GM18873 (cell line): ENCODE data around the gene FREM1.

Experiments used
- ATAC-seq: cut with Tn5 transposase; IDR thresholded peaks from one replicate; pipeline ENCODE4 v1.9.1; 2021; ENCODE audit warnings: mild to moderate bottlenecking, moderate library complexity, moderate number of reproducible peaks; ENCODE audit not compliant: unreplicated experiment, low FRiP score

Gene FREM1

DNA sequence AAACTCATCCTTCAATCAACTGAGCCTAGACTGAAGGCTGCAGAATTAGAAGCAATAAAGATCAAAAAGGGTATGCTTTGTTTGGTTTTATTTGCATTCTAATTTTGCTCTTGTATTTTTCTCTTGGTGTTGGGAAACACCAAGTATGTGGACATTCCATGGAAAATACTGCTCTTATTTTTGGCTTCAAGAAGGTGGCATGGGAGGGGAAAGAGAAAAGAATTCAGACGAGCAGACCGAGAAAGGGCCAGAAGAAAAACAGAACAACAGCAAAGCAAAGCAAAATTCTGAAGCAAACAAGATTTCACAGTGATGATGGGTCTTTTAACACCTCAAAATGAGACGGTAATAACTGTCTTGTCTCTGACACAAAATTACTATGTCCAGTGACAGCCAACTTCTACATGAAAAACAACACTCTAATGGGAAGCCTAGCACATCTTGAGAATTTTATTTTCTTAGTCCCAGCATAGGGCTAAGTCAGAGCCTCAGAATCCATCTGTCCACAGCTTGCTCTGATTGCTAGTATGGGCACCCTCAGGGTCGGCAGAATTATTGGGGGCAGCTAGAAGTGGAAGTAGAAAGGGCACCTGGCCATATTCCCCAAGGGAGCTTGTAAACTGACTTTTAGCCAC is 26.8 kb downstream of the FREM1 start:
- ATAC-seq: no peak

DNA sequence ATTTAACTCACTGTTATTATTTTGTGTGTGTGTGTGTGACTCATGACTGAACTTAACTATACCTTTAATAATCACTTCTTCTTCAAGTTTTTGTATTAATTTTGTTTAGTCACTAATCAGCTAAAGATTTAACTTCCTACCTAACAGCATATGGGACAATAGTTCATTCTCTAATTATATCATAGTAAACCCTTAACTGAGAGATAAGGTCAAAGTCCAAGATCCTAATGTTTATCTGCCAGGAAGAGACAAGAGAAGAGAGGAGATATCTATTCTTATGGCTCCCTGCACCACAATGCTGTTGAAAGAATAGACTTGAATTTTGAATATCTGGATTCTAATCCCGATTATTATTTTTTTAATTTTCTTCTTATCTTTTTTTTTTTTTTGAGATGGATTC is 28.1 kb downstream of the FREM1 start:
- no peak for ATAC-seq

DNA sequence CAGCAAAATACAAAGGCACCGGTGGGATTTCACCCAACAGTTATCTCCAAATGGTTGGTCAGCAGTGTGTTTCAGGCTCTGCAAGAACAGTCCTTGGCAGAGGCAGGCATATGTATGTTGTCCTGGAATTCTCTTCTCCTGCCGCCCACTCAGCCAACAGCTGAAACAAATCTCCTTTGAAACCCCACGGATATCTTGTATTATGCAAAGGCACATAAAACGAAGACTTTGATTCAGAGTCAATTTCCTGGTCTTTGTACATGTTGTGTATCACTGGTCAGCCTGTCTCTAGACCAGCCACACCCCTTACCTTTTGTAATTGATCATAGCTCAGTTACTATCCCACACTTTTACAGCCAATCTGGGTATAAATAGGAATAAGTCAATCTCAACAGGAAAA is 29.2 kb downstream of the FREM1 start:
- ATAC-seq: no peak

DNA sequence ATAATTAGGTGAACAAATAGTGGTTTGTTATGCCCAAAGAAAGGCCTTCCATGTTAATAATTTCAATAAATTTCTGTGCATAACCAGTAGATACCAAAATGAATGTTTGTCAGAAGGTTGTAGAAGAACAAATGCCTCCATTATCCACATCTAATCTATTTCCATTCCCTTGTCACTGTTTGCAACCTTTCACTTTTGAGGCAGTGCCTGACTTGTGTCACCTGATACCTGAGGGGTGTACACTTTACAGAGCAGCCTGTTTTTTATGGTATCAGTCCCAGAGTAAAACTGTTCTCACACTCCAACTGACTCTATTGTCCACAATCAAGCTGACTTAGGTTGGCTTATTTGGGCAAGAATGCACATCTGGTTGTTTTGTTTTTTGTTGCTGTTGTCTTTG is 40.1 kb downstream of the FREM1 start:
- no peak for ATAC-seq

DNA sequence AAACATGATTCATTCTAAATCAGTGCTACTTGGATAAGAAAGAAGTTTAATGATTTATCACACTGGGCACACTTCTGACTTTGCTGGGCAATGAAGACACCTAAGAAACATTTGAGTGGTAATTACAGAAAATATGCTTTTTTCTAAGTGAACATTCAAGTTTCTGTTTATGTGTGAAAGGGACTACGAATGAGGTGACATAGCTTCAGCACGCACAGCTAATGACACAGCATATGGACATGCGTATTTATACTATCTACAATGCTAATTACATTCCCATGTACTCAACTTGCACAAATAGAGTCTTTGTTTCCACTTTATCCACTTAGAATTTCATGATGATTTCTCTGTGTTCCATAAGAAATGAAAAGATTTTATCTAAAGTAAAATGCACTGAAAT is 40.6 kb downstream of the FREM1 start:
- ATAC-seq: no peak

DNA sequence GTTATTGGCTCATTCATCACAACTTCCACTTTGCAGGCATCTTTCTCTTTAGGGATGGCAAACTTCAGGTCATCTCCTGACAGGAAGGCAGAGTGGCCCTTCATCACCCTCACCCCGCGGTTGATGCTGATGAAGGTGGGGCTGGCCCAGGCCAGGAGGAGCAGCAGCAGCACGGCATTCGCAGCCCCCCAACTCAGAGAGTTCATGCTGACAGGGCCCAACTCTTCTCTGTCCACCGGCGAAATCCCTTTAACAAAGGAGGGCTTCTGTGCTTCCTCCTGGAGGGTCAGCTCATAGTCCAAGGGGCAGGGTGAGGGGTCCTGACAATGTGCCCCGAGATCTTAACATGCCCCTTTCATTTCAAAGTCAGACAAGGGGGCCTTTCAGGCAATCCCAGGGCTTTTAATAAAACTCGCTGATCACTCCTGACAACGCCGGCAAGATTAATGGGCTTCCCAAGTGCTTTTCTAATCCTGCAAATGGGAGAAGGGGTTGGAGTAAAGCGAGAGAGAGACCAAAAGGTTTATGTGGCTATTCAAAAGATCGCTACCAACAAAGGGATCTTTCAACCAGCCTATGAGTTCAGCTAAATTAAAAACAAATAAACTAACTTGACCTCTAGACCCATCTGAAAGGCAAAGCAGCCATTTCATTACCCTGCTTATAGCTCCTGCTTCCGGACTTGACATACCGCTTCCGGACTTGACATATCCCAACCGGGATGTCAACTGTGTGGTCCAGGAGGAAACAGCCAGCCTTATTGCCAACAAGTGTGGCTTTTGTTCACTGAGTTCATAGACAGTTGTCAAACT is 41.2 kb downstream of the FREM1 start:
- ATAC-seq: no peak

DNA sequence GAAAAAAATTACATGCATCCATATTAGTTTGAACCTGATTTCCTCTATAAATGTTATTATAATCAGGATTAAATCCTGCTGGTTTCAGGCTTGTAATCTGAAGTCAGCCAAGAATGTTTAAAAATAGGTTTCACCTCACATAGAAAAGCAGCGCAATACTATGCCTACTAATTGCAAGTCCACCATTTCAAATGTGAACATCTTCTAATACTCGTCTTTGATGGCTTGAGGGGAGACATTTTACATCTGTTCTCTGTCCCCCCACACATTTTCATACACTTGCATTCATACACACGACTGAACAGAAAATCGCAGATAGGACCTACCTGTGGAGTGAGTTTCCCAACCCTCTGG is 41.8 kb downstream of the FREM1 start:
- no peak for ATAC-seq

DNA sequence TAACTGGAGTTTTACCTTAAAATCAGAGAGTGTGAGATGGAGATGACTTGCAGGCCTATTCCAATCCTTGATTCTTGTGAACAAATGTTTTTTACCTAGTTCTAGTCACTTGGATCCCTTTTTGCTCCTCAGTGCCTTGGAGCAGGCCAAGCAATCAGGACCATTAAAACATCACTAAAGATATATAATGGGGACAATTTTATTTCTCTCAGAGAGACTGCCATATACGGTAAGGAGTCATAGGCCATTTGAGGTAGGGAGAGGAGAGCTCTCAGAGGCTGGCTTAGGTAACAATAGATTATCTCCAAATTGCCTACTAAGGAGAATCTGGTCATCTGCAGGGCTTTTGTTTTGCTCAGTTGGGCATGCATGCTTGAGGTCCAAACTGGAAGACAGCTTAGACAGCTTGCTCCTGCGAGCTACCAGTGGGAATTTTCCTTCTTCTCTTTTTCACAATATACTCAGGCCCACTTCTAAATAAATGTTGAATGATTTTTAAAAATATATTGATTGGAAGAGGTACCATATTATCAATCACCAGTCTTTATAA is 44.0 kb downstream of the FREM1 start:
- ATAC-seq: no peak

DNA sequence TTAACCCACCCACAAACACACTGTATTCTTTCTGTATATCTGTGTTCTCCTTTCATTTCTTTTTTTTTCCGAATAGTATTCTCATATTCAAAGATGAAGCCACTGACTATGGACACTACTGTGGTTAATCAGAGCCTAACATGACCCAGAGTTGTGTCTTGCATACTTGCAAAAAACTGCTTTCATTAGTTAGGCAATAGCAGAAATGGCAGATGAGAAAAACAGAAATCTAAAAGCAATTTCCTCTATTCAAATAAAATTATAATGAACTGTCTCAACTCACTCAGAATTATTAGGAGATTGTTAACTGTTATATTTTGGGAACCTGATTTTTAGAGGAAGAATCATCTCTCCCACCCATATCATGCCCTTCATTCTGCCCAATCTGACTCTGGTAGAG is 45.9 kb downstream of the FREM1 start:
- ATAC-seq: no peak

DNA sequence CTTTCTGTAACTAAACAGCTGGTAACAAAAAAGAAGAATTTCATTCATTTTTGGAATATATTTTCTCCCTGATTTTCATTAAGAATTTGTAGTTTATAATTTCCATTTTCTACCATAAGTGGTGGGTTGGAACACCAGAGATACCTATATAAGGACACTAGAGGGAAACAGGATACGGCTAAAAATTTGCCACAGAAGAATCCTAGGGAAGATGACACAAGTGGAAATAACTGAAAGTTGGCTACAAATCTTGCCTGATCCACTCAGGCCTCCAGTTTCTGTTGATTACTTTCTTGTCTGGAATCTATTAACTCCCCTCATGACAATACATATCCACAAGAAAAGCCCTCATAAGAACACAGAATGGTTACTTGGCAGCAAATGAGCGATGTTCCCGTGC is 46.8 kb downstream of the FREM1 start:
- no peak for ATAC-seq

DNA sequence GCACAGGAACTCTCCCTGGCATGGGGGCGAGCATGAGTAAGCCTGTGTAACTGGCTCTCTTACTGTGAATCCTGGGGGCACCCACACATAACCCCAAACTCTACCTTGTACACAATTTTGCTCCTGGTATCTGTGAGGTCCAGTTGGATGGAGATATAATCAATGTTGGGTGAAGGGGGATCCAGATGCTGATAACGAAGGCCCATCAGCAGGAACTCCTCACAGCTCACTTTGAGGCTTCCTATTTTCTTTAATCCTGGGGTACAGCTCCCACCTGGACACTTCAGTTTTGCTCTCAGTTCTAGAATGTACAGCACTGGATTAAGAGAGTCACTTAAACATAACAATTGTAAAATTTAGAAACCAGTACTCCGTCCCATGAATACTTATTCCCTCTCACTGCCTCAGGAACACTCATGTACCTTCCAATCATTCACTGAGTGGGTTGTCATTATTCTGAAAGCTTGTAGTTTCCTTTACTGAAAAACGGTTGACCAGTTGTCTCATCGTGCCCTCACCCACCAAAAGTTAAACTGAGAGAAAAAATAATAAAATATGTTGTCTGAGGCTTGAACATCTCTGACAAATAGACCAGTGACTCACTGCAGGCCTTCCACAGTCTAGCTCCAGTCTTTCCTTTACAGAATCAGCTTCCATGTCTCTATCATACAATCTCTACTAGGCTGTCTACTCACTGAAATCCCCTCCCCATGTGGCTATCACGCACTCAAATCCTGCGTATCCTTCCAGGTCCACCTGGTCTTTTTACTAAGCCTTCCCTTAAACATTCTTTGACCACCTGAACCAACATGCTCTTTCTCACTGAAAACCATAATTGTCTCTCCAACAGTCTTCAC is 52.6 kb downstream of the FREM1 start:
- ATAC-seq: no peak

DNA sequence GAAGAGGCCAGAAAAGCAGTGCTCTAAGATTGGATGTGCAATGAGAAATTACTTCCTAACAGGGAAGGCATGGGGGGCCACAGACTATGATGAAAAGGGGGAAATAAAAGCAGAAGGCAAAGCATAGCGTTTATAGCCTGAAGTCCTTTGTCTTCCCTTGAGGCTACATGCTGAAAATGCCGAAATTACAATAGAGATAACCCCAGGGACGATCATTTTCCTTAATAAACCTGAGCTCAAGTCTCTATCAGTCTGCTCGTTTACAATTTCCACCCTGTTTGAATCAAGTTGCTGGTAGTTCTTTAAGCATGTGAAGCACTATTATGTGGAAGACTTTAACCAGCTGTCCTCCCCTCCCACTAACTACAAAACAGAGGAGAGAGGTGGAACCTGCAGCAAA is 60.4 kb downstream of the FREM1 start:
- ATAC-seq: no peak

DNA sequence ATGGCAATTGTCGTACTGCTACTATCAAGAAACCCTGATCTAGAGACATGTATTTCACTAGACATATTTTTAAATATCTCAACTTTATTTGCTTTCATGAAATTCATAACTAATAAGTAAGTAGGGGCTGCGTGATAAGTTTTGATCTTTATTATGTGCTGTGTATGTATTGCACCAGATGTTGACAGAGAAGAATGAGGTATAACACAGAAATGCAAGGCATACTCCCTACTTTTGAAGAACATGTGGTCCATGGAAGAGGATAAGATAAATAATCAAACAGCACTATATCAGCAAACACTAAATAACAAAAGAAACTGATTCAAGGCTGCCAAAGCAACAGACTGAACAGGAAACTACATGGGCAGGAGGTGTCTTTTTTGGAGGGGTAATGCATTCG is 60.9 kb downstream of the FREM1 start:
- ATAC-seq: no peak

DNA sequence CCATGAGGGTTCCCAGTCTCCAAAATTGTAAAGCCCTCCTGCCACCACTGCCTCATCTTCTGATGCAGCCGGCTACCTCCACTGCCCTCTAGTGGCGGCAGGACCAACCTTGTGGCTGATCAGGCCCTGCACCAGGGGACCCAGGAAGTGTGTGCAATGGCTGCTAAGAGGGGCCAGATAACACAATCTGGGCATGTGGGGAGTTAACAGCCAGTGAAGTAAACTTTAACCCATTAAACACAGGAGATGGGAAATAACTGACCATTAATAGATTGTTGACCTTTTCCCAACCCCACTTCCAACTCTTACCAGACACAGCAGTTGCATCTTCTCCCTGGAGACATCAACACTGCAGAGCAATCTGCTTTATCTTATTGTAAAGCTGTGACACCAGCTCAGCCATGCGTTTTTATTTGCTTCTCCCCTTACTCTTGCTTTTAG is 63.3 kb downstream of the FREM1 start:
- peak; percentile 86 for ATAC-seq

DNA sequence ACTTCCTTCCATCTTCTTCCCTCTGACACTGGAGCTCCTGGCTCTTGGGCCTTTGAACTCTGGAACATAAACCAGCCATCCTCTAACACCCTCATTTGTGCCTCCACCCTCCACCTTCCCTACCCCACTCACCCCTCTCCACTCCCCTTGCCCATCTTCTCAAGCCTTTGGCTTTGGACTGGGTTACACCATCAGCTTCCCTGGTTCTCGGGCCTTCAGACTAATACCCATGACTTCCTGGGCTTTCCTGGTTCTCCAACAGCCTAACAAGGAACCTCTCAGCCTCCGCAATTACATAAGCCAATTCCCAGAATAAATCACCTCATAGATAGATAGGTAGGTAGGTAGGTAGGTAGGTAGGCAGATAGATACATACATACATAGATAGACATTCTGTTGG is 67.1 kb downstream of the FREM1 start:
- ATAC-seq: no peak

DNA sequence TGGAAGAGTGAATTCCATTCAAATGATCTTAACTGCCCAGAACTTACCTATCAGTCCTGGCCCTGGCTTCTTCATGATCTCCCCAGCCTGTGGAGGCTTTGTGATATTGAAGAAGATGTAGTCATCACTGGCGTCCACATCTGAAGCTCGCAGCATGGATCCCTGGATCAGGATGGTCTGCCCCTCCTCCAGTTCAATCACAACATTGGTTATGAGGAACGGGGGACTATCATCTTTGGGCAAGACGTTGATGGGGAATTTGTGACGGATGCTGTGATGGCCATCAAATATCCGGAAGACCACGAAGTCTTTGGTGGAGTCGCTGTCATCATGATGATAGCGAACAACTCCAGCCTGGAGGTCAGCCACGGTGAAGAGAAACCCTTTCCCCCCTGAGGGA is 68.0 kb downstream of the FREM1 start:
- no peak for ATAC-seq

DNA sequence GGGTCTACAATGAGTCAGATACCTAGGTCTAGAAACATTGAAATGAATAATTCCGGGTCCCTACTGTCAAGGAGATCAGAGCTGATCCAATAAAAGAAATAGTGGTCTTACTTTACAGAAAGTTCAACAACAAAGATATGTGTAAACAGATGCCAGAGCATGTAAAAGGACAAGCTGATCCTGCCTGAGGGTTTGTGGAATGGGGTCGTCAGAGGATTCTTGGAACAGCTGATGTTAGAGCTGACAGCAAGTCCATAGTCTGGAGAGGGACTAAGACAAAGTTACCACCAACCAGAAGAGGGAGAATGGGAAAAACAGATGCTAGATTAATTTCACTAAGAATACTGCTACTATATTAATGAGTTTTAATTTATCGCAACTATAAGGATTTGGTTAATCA is 71.5 kb downstream of the FREM1 start:
- ATAC-seq: no peak

DNA sequence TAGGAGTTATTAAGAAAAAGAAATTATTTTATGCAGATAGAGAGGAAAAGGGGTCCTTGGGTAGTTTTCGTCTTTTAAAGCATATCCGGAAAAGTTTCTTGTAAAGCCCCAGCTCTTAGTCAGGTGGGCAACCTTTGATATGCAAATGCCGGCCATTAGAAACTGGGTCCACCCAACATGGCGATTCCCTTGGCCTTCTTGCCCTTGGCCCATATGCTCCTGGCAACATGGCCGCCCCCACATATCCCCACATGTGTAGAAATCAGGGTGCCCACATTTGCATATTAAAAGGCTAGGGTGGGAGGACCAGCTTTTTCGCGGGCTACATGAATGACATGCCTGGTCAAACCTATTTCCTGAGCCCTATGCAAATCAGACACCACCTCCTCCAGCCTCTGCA is 73.3 kb downstream of the FREM1 start:
- ATAC-seq: no peak

DNA sequence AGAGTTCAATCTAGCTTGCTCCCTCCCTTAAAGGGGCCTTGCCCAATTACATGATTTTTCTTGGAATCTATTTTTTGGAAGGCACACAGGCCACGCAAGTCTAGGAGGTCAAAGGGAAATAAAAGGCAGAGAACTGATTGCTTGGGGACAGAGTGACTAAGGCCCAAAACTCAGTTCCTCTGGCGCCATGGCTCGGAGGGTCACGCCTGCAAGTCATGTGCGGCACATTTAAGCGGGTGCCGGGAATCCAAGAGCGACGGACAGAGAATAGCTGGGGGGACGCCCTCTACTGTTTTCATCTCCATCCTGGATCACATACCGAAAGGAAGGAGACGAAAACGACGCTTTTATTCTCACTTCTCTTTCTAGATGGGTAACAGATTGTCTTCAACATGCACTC is 78.6 kb downstream of the FREM1 start:
- ATAC-seq: no peak

DNA sequence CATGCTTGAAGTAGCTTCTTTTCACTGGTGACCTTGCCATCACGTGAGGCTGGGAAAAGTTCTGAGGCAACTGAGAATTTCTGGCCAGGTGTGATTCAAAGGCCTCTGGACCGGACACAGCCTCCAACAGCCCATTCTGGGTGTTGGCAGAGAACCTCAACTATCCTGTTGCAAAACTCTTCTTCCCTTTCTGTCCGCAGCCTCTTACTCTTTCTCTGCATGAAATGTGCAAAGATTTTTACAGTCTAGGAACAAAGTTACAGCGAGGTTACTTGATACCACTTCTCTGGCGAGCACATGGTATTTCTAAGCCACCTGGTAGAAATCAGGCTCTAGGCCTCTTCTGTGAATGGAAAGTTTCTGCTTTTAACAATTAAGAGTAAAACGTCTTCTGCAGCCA is 79.2 kb downstream of the FREM1 start:
- ATAC-seq: no peak

DNA sequence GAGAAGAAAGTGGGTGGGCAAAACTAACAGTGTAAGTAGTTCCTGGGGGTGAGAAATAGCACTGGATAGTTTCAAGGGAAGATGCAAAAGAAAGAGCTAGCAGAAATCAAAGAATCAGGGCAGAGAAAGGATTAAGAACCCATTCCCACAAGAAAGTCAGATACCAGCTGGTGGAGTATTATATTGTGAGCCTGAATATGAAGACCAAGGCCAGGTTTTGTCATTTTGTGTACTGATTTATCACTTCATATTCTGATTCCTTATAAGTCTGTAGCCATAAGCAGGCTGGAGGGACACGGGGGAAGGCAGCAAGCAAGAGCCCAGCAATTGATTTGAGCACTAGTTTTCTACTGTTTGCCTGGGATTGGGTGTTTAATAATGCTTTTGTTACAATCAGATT is 80.2 kb downstream of the FREM1 start:
- no peak for ATAC-seq
